ENCODE measurements around the gene CTNNA3. TPM values are rescaled to one million over a fixed set of nuclear protein-coding genes. Genes with fewer than 3 reads are reported as not detected.

Gene CTNNA3
- total and polyA plus RNA-seq, 7 donors: 0.85 to 66.2 (median 28.1) TPM

GRCh38 chr10:66862687-66863258 lies 833.2 kb downstream of the CTNNA3 start:
- DNase-seq: no peak
- Histone ChIP-seq H3K27ac (no peak overlapping the region), H3K4me1 (no peaks in the 10 kb centered on the region), H3K27me3 (ENCODE audit: insufficient read depth in 3 of 3, low read length in 2 of 3) (no peaks in the 10 kb centered on the region), H3K9me3 (no peaks in the 10 kb centered on the region), H3K4me3 (no peak overlapping the region), H3K36me3 (ENCODE audit: insufficient read depth in 1 of 2, low read depth in 1 of 2) (no peaks in the 10 kb centered on the region)
- TF ChIP-seq, protein P1, sequence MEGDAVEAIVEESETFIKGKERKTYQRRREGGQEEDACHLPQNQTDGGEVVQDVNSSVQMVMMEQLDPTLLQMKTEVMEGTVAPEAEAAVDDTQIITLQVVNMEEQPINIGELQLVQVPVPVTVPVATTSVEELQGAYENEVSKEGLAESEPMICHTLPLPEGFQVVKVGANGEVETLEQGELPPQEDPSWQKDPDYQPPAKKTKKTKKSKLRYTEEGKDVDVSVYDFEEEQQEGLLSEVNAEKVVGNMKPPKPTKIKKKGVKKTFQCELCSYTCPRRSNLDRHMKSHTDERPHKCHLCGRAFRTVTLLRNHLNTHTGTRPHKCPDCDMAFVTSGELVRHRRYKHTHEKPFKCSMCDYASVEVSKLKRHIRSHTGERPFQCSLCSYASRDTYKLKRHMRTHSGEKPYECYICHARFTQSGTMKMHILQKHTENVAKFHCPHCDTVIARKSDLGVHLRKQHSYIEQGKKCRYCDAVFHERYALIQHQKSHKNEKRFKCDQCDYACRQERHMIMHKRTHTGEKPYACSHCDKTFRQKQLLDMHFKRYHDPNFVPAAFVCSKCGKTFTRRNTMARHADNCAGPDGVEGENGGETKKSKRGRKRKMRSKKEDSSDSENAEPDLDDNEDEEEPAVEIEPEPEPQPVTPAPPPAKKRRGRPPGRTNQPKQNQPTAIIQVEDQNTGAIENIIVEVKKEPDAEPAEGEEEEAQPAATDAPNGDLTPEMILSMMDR (IDR thresholded peaks at IDR 0.05): no peak
- intact Hi-C loops (cut with DNase I): no loop called here
- 81 to 85% (median 83%) methylated on average over 4 of the region's 4 CpGs for WGBS, 3 donors
- no peak for ATAC-seq

DNA sequence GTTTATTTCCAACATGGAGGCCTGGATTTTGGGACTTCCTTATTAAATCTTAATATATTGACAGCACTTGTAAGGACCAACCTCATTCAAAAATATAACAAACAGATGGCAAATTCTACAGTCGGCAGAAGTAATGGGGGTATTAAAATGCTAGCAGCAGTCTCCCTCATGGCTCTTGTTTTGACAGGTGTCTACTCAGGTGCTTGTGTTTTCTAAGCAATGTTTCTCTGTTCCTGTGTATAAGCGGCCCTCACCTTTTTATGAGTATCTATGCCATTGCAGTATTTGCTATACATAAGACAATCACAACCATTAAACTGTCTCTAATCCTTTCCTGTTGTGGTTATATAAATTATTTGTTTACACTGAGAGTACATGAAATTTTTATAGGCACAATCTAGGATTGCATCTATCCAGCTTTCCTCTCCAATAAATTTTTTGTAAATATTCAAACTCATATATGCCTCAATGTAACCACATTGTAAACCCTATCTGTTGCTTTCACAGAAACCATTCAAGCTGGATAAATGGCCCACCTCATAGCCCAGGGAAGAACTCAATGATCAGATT lies 835.5 kb downstream of the CTNNA3 start:
- no peaks in the 10 kb centered on the region for H3K4me1 ChIP-seq
- ATAC-seq (no peak), DNase-seq (no peak)
- intact Hi-C loops (cut with DNase I): no loop called here
- no peak overlapping the region for H3K27ac ChIP-seq
- no peak overlapping the region for H3K4me3 ChIP-seq
- no peaks in the 10 kb centered on the region for H3K9me3 ChIP-seq
- WGBS, 3 donors: 48 to 71% (median 64%) methylated on average over 2 of the region's 2 CpGs
- no peaks in the 10 kb centered on the region for H3K36me3 ChIP-seq (ENCODE audit: insufficient read depth in 1 of 2, low read depth in 1 of 2)
- no peaks in the 10 kb centered on the region for H3K27me3 ChIP-seq (ENCODE audit: insufficient read depth in 3 of 3, low read length in 2 of 3)
- TF ChIP-seq, protein P1 (IDR thresholded peaks at IDR 0.05): no peak

GRCh38 chr10:66852811-66853210 lies 843.2 kb downstream of the CTNNA3 start:
- no peaks in the 10 kb centered on the region for H3K4me1 ChIP-seq
- H3K4me3 ChIP-seq: no peak overlapping the region
- TF ChIP-seq, protein P1 (IDR thresholded peaks at IDR 0.05): no peak
- intact Hi-C loops (cut with DNase I): no loop called here
- DNase-seq (no peak), ATAC-seq (no peak)
- no peak overlapping the region for H3K27ac ChIP-seq
- no peaks in the 10 kb centered on the region for H3K27me3 ChIP-seq (ENCODE audit: insufficient read depth in 3 of 3, low read length in 2 of 3)
- H3K9me3 ChIP-seq: no peaks in the 10 kb centered on the region
- no peaks in the 10 kb centered on the region for H3K36me3 ChIP-seq (ENCODE audit: insufficient read depth in 1 of 2, low read depth in 1 of 2)
- 61 to 81% (median 68%) methylated on average over 1 of the region's 1 CpG for WGBS, 3 donors

- Histone ChIP-seq H3K4me1 (no peaks in the 10 kb centered on the region), H3K36me3 (ENCODE audit: insufficient read depth in 1 of 2, low read depth in 1 of 2) (no peaks in the 10 kb centered on the region), H3K9me3 (no peaks in the 10 kb centered on the region), H3K4me3 (no peak overlapping the region), H3K27me3 (ENCODE audit: insufficient read depth in 3 of 3, low read length in 2 of 3) (no peaks in the 10 kb centered on the region), H3K27ac (no peak overlapping the region)
- TF ChIP-seq, protein P1 (IDR thresholded peaks at IDR 0.05): no peak
- intact Hi-C loops (cut with DNase I): no loop called here
- DNase-seq (no peak), ATAC-seq (no peak)
- WGBS, 3 donors: 65 to 79% (median 76%) methylated on average over 3 of the region's 3 CpGs
Observed at GRCh38 chr10:66848856-66849255, 847.1 kb downstream of the CTNNA3 start.

All from psoas muscle (tissue), 8 donors.